Right lobe of liver (tissue), 4 donors: ENCODE measurements around the gene ASB16.

ENCODE experiments used
- CTCF ChIP-seq, 4 donors: fragments of 200-600 bp in 3 of 4; fragments of 450-650 bp in 1 of 4; IDR thresholded peaks; one replicate each; pipeline versions ENCODE4 v1.5.1 to v1.8.0; 2016 to 2022; ENCODE audit warnings: antibody characterized with exemption in 4 of 4, mild to moderate bottlenecking in 2 of 4
- POLR2A ChIP-seq: fragments of 450-650 bp; IDR thresholded peaks from one replicate; pipeline ENCODE4 v1.6.1; 2017; ENCODE audit warnings: antibody characterized with exemption, mild to moderate bottlenecking
- donor health status: DM: no; HTN: no; CAD: no.
- donor health status: DM: no; HTN: no; CAD: no.
- donor health status: DM: no; HTN: yes; CAD: no.

- no peak for TF ChIP-seq CTCF (IDR thresholded peaks at IDR 0.05)
- TF ChIP-seq POLR2A: no peak
Measured at GRCh38 chr17:44177640-44178039, 7.1 kb downstream of the ASB16 start.
